GM12864 (cell line): ENCODE measurements around the gene TLK2.

ENCODE experiments used
- DNase-seq: peaks from one replicate; pipeline ENCODE4 v3.0.0-alpha.2; 2011; ENCODE audit warnings: low read depth
- H3K4me3 ChIP-seq: 2 replicates; pipeline ENCODE4 v1.5.1; 2011; ENCODE audit warnings: mild to moderate bottlenecking, low read depth, low read length, control low read depth
- CTCF ChIP-seq: IDR thresholded peaks from 2 replicates; pipeline ENCODE4 v1.5.1; 2011; ENCODE audit warnings: low read depth, mild to moderate bottlenecking, moderate library complexity, low read length, control low read depth, inconsistent platforms; ENCODE audit errors: missing control alignments

TLK2 gene

GRCh38 chr17:62644487-62645173, 166.0 kb downstream of the TLK2 start:
- H3K4me3 ChIP-seq = no peak overlapping the region
- TF ChIP-seq CTCF = no peak

GRCh38 chr17:62648251-62648955, 169.8 kb downstream of the TLK2 start:
- H3K4me3 ChIP-seq = no peak overlapping the region
- no peak for DNase-seq
- TF ChIP-seq CTCF = no peak

More at GRCh38 chr17:62644487-62645173, 166.0 kb downstream of the TLK2 start:
- DNase-seq = no peak

GRCh38 chr17:62648956-62649294, 170.3 kb downstream of the TLK2 start:
- DNase-seq = no peak
- no peak overlapping the region for H3K4me3 ChIP-seq
- no peak for TF ChIP-seq CTCF

- no peak for TF ChIP-seq CTCF
- no peak for DNase-seq
- H3K4me3 ChIP-seq = no peak overlapping the region
Measured at GRCh38 chr17:62649570-62649969, 170.9 kb downstream of the TLK2 start.

GRCh38 chr17:62650587-62650986, 172.0 kb downstream of the TLK2 start:
- no peak for DNase-seq
- no peak for TF ChIP-seq CTCF

GRCh38 chr17:62652251-62653001, 173.8 kb downstream of the TLK2 start:
- DNase-seq = no peak
- H3K4me3 ChIP-seq = peak overlapping the region; percentile 44

More at GRCh38 chr17:62650587-62650986, 172.0 kb downstream of the TLK2 start:
- no peak overlapping the region for H3K4me3 ChIP-seq

More at GRCh38 chr17:62652251-62653001, 173.8 kb downstream of the TLK2 start:
- no peak for TF ChIP-seq CTCF
